Upper lobe of left lung (tissue), 4 donors: ENCODE data around the gene FDX1.

Experiments used
- POLR2AphosphoS5 ChIP-seq, 2 donors: sonication (generic); formaldehyde crosslinking; IDR thresholded peaks; one replicate each; pipeline ENCODE4 v1.5.1; 2017; ENCODE audit warnings: antibody characterized with exemption in 2 of 2
- TF ChIP-seq, protein P1 (sequence below), 6 experiments: fragments of 450-650 bp in 4 of 6; fragments of 200-600 bp in 2 of 6; sonication (generic) in 2 of 6; IDR thresholded peaks; one replicate each; pipeline ENCODE4 v1.5.1; 2016 to 2019; ENCODE audit warnings: antibody characterized with exemption in 6 of 6

DNA sequence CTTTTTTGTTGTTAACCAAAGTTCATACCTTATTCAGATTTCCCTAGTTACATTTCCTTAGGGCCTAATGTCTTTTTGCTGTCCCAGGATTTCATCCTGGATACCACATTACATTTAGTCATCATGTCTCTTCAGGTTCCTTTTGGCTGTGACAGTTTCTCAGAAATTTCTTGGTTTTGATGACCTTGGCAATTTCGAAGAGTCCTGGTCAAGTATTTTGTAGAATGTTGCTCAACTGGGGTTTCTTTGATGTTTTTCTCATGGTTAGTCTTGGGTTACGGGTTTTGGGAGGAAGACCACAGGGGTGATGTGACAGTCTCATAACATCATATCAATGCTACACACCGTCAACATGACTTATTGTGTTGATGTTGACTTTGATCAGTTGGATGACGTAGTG, 39.8 kb upstream of the FDX1 start:
- TF ChIP-seq, protein P1, sequence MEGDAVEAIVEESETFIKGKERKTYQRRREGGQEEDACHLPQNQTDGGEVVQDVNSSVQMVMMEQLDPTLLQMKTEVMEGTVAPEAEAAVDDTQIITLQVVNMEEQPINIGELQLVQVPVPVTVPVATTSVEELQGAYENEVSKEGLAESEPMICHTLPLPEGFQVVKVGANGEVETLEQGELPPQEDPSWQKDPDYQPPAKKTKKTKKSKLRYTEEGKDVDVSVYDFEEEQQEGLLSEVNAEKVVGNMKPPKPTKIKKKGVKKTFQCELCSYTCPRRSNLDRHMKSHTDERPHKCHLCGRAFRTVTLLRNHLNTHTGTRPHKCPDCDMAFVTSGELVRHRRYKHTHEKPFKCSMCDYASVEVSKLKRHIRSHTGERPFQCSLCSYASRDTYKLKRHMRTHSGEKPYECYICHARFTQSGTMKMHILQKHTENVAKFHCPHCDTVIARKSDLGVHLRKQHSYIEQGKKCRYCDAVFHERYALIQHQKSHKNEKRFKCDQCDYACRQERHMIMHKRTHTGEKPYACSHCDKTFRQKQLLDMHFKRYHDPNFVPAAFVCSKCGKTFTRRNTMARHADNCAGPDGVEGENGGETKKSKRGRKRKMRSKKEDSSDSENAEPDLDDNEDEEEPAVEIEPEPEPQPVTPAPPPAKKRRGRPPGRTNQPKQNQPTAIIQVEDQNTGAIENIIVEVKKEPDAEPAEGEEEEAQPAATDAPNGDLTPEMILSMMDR (IDR thresholded peaks at IDR 0.05): no peak
- no peak for TF ChIP-seq POLR2AphosphoS5 (IDR thresholded peaks at IDR 0.05)
